HL-60 (cell line): ENCODE measurements around the gene PRKAB1.

Experiments
- DNase-seq, 2 experiments: peaks; one replicate each; pipeline ENCODE4 v3.0.0-alpha.2; 2010 to 2020; ENCODE audit warnings: low read depth in 1 of 2, low spot score in 1 of 2
- H3K27ac ChIP-seq: fragments of 250-450 bp; sonication (Bioruptor Pico); replicated peaks from 2 replicates; pipeline ENCODE4 v1.5.1; 2020; ENCODE audit warnings: mild to moderate bottlenecking, moderate library complexity
- H3K27me3 ChIP-seq: fragments of 250-450 bp; sonication (Bioruptor Pico); 2 replicates; pipeline ENCODE4 v1.5.1; 2021; ENCODE audit warnings: mild to moderate bottlenecking, moderate library complexity; ENCODE audit not compliant: insufficient read depth, poor library complexity, severe bottlenecking
- H3K4me3 ChIP-seq: replicated peaks from 2 replicates; pipeline ENCODE4 v1.5.1; 2011; ENCODE audit warnings: mild to moderate bottlenecking, control low read depth, low read length; ENCODE audit not compliant: insufficient read depth
- CTCF ChIP-seq: IDR thresholded peaks from one replicate; pipeline ENCODE4 v1.5.1; 2011; ENCODE audit warnings: low read length, control low read depth, inconsistent platforms; ENCODE audit not compliant: insufficient read depth
- GABPA ChIP-seq: IDR thresholded peaks from 2 replicates; pipeline ENCODE4 v1.6.1; 2012; ENCODE audit warnings: low read depth
- POLR2AphosphoS5 ChIP-seq: IDR thresholded peaks from 2 replicates; pipeline ENCODE4 v1.6.1; 2012; ENCODE audit warnings: low read depth
- REST ChIP-seq: IDR thresholded peaks from 2 replicates; pipeline ENCODE4 v1.6.1; 2012; ENCODE audit warnings: low read depth; ENCODE audit not compliant: insufficient replicate concordance
- SPI1 ChIP-seq: IDR thresholded peaks from 2 replicates; pipeline ENCODE4 v1.6.1; 2012; ENCODE audit warnings: low read depth, mild to moderate bottlenecking, borderline replicate concordance

The PRKAB1 gene

GRCh38 chr12:119718141-119718540 lies 50.2 kb downstream of the PRKAB1 start:
- H3K27ac ChIP-seq = no peak overlapping the region
- H3K27me3 ChIP-seq = no peaks in the 10 kb centered on the region
- H3K4me3 ChIP-seq = no peak overlapping the region
- no peak for DNase-seq
- TF ChIP-seq SPI1 = no peak
- no peak for TF ChIP-seq REST
- TF ChIP-seq CTCF = no peak
- no peak for TF ChIP-seq POLR2AphosphoS5
- no peak for TF ChIP-seq GABPA

- H3K27me3 ChIP-seq = no peaks in the 10 kb centered on the region
- no peak for DNase-seq
- TF ChIP-seq CTCF = no peak
- H3K4me3 ChIP-seq = no peak overlapping the region
- H3K27ac ChIP-seq = no peak overlapping the region
Measured at GRCh38 chr12:119720349-119720748, 52.4 kb downstream of the PRKAB1 start.

GRCh38 chr12:119721306-119721705 lies 53.4 kb downstream of the PRKAB1 start:
- Histone ChIP-seq H3K4me3 (no peak overlapping the region), H3K27ac (no peak overlapping the region), H3K27me3 (no peaks in the 10 kb centered on the region)
- DNase-seq = no peak
- no peak for TF ChIP-seq GABPA
- TF ChIP-seq POLR2AphosphoS5 = no peak
- no peak for TF ChIP-seq SPI1
- TF ChIP-seq CTCF = no peak
- no peak for TF ChIP-seq REST

- Histone ChIP-seq H3K4me3 (no peak overlapping the region), H3K27ac (no peak overlapping the region), H3K27me3 (no peaks in the 10 kb centered on the region)
- no peak for DNase-seq
- TF ChIP-seq POLR2AphosphoS5 = no peak
- TF ChIP-seq SPI1 = no peak
- TF ChIP-seq GABPA = no peak
- TF ChIP-seq CTCF = no peak
- no peak for TF ChIP-seq REST
Measured at GRCh38 chr12:119725523-119725922, 57.6 kb downstream of the PRKAB1 start.
